Mucosa of rectum (tissue), 2 donors: ENCODE data around the gene CDCA5.

ENCODE experiments used
- H3K27ac ChIP-seq, 2 donors: one replicate each; pipeline ENCODE4 v1.7.0; 2013; ENCODE audit warnings: inconsistent platforms in 2 of 2, low read depth in 2 of 2, low read length in 2 of 2
- H3K27me3 ChIP-seq, 2 donors: one replicate each; pipeline ENCODE4 v1.7.0; 2013; ENCODE audit warnings: low read length in 2 of 2; ENCODE audit not compliant: control insufficient read depth in 2 of 2, insufficient read depth in 2 of 2
- H3K36me3 ChIP-seq, 2 donors: one replicate each; pipeline ENCODE4 v1.7.0; 2013; ENCODE audit warnings: low read length in 2 of 2; ENCODE audit not compliant: control insufficient read depth in 2 of 2, insufficient read depth in 2 of 2
- H3K4me1 ChIP-seq, 2 donors: one replicate each; pipeline ENCODE4 v1.7.0; 2013; ENCODE audit warnings: low read length in 2 of 2, mild to moderate bottlenecking in 1 of 2; ENCODE audit not compliant: control insufficient read depth in 2 of 2, insufficient read depth in 2 of 2
- H3K4me3 ChIP-seq, 2 donors: one replicate each; pipeline ENCODE4 v1.7.0; 2013; ENCODE audit warnings: low read length in 2 of 2
- H3K9ac ChIP-seq, 2 donors: one replicate each; pipeline ENCODE4 v1.7.0; 2013; ENCODE audit warnings: low read length in 2 of 2, low read depth in 1 of 2, mild to moderate bottlenecking in 1 of 2
- H3K9me3 ChIP-seq, 2 donors: one replicate each; pipeline ENCODE4 v1.7.0; 2013; ENCODE audit warnings: low read length in 2 of 2; ENCODE audit not compliant: control insufficient read depth in 2 of 2
- donor health status: healthy.
- donor health status: Normal muscosa, but diverticular disease.

Gene CDCA5

GRCh38 chr11:65104628-65105027, 20.8 kb upstream of the CDCA5 start:
- Histone ChIP-seq H3K9me3 (no peaks in the 10 kb centered on the region), H3K4me1 (no peaks in the 10 kb centered on the region), H3K27ac (no peak overlapping the region), H3K36me3 (peaks cover 18 to 28% of the 10 kb centered on the region in 2 donors), H3K4me3 (no peak overlapping the region), H3K9ac (no peak overlapping the region), H3K27me3 (no peaks in the 10 kb centered on the region)

GRCh38 chr11:65103476-65103875, 19.6 kb upstream of the CDCA5 start:
- H3K9ac ChIP-seq, result no peak overlapping the region
- no peaks in the 10 kb centered on the region for H3K4me1 ChIP-seq
- no peak overlapping the region for H3K27ac ChIP-seq
- no peaks in the 10 kb centered on the region for H3K9me3 ChIP-seq
- no peaks in the 10 kb centered on the region for H3K27me3 ChIP-seq
- H3K36me3 ChIP-seq, result peaks cover 11 to 20% of the 10 kb centered on the region in 2 donors
- no peak overlapping the region for H3K4me3 ChIP-seq

- Histone ChIP-seq H3K9ac (no peak overlapping the region), H3K4me1 (peaks cover 0 to under 1% of the 10 kb centered on the region in 2 donors), H3K9me3 (no peaks in the 10 kb centered on the region), H3K27me3 (no peaks in the 10 kb centered on the region), H3K27ac (no peak overlapping the region), H3K4me3 (no peak overlapping the region), H3K36me3 (peaks cover 12 to 25% of the 10 kb centered on the region in 2 donors)
Observed at GRCh38 chr11:65102142-65103095, 18.6 kb upstream of the CDCA5 start.

GRCh38 chr11:65100674-65101350, 17.0 kb upstream of the CDCA5 start:
- no peak overlapping the region for H3K27ac ChIP-seq
- H3K36me3 ChIP-seq, result peaks cover 8 to 25% of the 10 kb centered on the region in 2 donors
- no peak overlapping the region for H3K9ac ChIP-seq
- H3K27me3 ChIP-seq, result no peaks in the 10 kb centered on the region
- no peaks in the 10 kb centered on the region for H3K9me3 ChIP-seq
- peaks cover 8% of the 10 kb centered on the region in 2 donors for H3K4me1 ChIP-seq
- H3K4me3 ChIP-seq, result no peak overlapping the region

GRCh38 chr11:65096926-65097325, 13.1 kb upstream of the CDCA5 start:
- Histone ChIP-seq H3K4me3 (peak overlapping the region; percentile 85 to 87), H3K4me1 (peaks cover 11 to 12% of the 10 kb centered on the region in 2 donors), H3K27ac (peak overlapping the region; percentile 89 to 91), H3K9me3 (no peaks in the 10 kb centered on the region), H3K36me3 (peaks cover 5 to 13% of the 10 kb centered on the region in 2 donors), H3K9ac (peak overlapping the region; percentile 52 to 82), H3K27me3 (no peaks in the 10 kb centered on the region)

- Histone ChIP-seq H3K4me1 (peaks cover 11 to 12% of the 10 kb centered on the region in 2 donors), H3K9ac (peak within 1 kb of the TSS; percentile 82 to 88), H3K36me3 (peaks cover 5 to 13% of the 10 kb centered on the region in 2 donors), H3K4me3 (peak within 1 kb of the TSS; percentile 85 to 87), H3K27ac (peak within 1 kb of the TSS; percentile 89 to 91), H3K27me3 (no peaks in the 10 kb centered on the region), H3K9me3 (no peaks in the 10 kb centered on the region)
Observed at GRCh38 chr11:65095974-65096806, 12.3 kb upstream of the CDCA5 start, which contains the start of gene VPS51. Gene VPS51 (plus strand): TSS chr11:65096214. CDS start chr11:65096251, 37 bp downstream.

- Histone ChIP-seq H3K27ac (peak overlapping the region; percentile 89 to 91), H3K4me1 (peaks cover 11 to 12% of the 10 kb centered on the region in 2 donors), H3K4me3 (peak overlapping the region; percentile 85 to 87), H3K36me3 (peaks cover 5 to 13% of the 10 kb centered on the region in 2 donors), H3K9me3 (no peaks in the 10 kb centered on the region), H3K27me3 (no peaks in the 10 kb centered on the region), H3K9ac (peak overlapping the region in 1 of 2 donors; percentile 88)
Observed at GRCh38 chr11:65095427-65095826, 11.6 kb upstream of the CDCA5 start.

- peaks cover 2% of the 10 kb centered on the region in 2 donors for H3K4me1 ChIP-seq
- H3K4me3 ChIP-seq, result no peak overlapping the region
Observed at GRCh38 chr11:65090628-65091027, 6.8 kb upstream of the CDCA5 start.

GRCh38 chr11:65089621-65090020, 5.8 kb upstream of the CDCA5 start:
- Histone ChIP-seq H3K36me3 (peaks cover 38 to 47% of the 10 kb centered on the region in 2 donors), H3K27ac (no peak overlapping the region)

More at GRCh38 chr11:65090628-65091027, 6.8 kb upstream of the CDCA5 start:
- no peak overlapping the region for H3K27ac ChIP-seq
- no peak overlapping the region for H3K9ac ChIP-seq
- no peaks in the 10 kb centered on the region for H3K27me3 ChIP-seq
- H3K36me3 ChIP-seq, result peaks cover 34 to 39% of the 10 kb centered on the region in 2 donors
- H3K9me3 ChIP-seq, result no peaks in the 10 kb centered on the region

More at GRCh38 chr11:65089621-65090020, 5.8 kb upstream of the CDCA5 start:
- H3K4me1 ChIP-seq, result peaks cover 5 to 10% of the 10 kb centered on the region in 2 donors
- H3K9ac ChIP-seq, result no peak overlapping the region
- no peak overlapping the region for H3K4me3 ChIP-seq
- no peaks in the 10 kb centered on the region for H3K27me3 ChIP-seq
- H3K9me3 ChIP-seq, result no peaks in the 10 kb centered on the region
